ENCODE measurements around the gene FAF1.
"Not testable (repeated sequence)": the region's sequence is repeated elsewhere in the genome, so short reads cannot be mapped to it uniquely, and the experiment has no call there.

DNA sequence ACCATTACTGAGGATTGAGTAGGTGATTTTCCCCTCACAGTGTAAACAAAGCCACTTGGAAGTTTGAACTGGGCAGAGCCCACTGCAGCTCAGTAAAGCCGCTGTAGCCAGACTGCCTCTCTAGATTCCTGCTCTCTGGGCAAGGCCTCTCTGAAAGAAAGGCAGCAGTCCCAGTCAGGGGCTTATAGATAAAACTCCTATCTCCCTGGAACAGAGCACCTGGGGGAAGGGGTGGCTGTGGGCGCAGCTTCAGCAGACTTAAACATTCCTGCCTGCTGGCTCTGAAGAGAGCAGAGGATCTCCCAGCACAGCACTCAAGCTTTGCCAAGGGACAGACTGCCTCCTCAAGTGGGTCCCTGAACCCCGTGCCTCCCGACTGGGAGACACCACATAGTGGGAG, 45.5 kb upstream of the FAF1 start:
- TF ChIP-seq, protein P1, sequence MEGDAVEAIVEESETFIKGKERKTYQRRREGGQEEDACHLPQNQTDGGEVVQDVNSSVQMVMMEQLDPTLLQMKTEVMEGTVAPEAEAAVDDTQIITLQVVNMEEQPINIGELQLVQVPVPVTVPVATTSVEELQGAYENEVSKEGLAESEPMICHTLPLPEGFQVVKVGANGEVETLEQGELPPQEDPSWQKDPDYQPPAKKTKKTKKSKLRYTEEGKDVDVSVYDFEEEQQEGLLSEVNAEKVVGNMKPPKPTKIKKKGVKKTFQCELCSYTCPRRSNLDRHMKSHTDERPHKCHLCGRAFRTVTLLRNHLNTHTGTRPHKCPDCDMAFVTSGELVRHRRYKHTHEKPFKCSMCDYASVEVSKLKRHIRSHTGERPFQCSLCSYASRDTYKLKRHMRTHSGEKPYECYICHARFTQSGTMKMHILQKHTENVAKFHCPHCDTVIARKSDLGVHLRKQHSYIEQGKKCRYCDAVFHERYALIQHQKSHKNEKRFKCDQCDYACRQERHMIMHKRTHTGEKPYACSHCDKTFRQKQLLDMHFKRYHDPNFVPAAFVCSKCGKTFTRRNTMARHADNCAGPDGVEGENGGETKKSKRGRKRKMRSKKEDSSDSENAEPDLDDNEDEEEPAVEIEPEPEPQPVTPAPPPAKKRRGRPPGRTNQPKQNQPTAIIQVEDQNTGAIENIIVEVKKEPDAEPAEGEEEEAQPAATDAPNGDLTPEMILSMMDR (conservative IDR thresholded peaks at IDR 0.05; ENCODE audit: low read depth, low read length): not testable (repeated sequence)
- not testable (repeated sequence) for TF ChIP-seq EZH2 (IDR thresholded peaks at IDR 0.05; ENCODE audit: borderline replicate concordance, low read depth, low read length, poor library complexity, severe bottlenecking)
